ENCODE measurements around the gene CBX8. TPM values are rescaled to one million over a fixed set of nuclear protein-coding genes. Genes with fewer than 3 reads are reported as not detected.

Gene CBX8
- total RNA-seq, 4 donors from 2014 or later = 1.9 to 4.7 (median 4.2) TPM

DNA sequence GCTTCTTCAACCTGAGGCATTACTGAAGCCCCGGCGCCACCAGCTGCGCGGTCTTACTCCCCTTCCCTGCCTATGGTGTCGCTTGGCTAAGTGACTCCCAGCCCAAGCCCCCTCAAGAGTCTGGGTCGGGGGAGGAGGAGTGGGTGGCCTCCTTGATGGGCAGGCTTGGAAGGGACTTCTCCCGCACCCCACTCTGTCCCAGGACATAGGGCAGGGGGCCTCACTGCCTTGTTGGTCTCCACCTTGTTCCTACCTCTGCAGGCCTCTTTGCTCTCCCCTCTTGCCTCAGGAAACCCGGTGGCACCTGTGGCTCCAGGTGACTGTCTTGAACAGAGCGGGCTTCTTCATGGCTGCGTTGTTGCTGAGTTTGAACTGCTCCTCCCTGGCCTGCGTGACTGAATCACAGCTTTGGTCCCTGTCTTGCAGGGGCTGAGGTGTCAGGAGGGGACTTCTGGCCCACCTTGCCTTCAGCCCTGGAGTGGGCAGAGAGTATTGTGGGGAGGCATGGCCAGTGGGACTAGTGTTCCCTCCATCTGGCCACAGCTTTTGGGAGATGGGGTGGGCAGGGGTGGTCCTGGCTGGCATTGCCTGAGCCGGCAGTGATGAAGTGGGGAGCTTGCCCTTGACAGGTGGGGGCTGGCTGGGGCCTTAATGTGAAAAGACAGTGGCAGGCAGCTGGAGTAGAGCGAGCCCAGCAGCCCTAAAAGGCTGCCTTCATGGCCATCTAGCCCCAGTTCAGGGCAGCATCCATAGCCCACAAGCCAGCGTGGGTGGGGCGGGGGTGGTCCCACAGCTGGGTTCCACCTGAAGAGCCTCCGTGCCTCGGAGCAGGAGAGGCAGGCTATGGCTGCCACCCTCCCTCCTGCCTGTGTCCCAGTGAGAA, 11.6 kb downstream of the CBX8 start:
- no peak for TF ChIP-seq POLR2A (IDR thresholded peaks at IDR 0.05)
- TF ChIP-seq, protein P1, sequence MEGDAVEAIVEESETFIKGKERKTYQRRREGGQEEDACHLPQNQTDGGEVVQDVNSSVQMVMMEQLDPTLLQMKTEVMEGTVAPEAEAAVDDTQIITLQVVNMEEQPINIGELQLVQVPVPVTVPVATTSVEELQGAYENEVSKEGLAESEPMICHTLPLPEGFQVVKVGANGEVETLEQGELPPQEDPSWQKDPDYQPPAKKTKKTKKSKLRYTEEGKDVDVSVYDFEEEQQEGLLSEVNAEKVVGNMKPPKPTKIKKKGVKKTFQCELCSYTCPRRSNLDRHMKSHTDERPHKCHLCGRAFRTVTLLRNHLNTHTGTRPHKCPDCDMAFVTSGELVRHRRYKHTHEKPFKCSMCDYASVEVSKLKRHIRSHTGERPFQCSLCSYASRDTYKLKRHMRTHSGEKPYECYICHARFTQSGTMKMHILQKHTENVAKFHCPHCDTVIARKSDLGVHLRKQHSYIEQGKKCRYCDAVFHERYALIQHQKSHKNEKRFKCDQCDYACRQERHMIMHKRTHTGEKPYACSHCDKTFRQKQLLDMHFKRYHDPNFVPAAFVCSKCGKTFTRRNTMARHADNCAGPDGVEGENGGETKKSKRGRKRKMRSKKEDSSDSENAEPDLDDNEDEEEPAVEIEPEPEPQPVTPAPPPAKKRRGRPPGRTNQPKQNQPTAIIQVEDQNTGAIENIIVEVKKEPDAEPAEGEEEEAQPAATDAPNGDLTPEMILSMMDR (IDR thresholded peaks at IDR 0.05) = no peak
- DNase-seq (ENCODE audit: low spot score in 2 of 2) = no peak
- intact Hi-C loops (cut with DNase I; ENCODE audit: low total_unique reads) = no loop called here
- no peak overlapping the region for H3K4me3 ChIP-seq (ENCODE audit: low read depth, poor library complexity, severe bottlenecking)
- WGBS, 2 donors = 91 to 96% methylated on average over 17 of the region's 17 CpGs

DNA sequence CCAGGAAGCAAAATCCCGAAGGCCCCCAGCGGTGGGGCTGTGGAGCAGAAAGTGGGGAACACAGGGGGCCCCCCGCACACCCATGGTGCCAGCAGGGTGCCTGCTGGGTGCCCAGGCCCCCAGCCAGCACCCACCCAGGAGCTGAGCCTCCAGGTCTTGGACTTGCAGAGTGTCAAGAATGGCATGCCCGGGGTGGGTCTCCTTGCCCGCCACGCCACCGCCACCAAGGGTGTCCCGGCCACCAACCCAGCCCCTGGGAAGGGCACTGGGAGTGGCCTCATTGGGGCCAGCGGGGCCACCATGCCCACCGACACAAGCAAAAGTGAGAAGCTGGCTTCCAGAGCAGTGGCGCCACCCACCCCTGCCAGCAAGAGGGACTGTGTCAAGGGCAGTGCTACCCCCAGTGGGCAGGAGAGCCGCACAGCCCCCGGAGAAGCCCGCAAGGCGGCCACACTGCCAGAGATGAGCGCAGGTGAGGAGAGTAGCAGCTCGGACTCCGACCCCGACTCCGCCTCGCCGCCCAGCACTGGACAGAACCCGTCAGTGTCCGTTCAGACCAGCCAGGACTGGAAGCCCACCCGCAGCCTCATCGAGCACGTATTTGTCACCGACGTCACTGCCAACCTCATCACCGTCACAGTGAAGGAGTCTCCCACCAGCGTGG, 12.4 kb downstream of the CBX8 start:
- intact Hi-C loops (cut with DNase I; ENCODE audit: low total_unique reads) = no loop called here
- 89 to 95% methylated on average over 21 to 24 of the region's 31 CpGs for WGBS, 2 donors
- no peak for DNase-seq (ENCODE audit: low spot score in 2 of 2)
- no peak overlapping the region for H3K4me3 ChIP-seq (ENCODE audit: low read depth, poor library complexity, severe bottlenecking)
- no peak for TF ChIP-seq POLR2A (IDR thresholded peaks at IDR 0.05)
- TF ChIP-seq, protein P1 (IDR thresholded peaks at IDR 0.05) = no peak

DNA sequence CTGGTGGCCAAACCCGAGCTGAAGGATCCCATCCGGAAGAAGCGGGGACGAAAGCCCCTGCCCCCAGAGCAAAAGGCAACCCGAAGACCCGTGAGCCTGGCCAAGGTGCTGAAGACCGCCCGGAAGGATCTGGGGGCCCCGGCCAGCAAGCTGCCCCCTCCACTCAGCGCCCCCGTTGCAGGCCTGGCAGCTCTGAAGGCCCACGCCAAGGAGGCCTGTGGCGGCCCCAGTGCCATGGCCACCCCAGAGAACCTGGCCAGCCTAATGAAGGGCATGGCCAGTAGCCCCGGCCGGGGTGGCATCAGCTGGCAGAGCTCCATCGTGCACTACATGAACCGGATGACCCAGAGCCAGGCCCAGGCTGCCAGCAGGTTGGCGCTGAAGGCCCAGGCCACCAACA, 13.0 kb downstream of the CBX8 start:
- WGBS, 2 donors = 93 to 94% methylated on average over 18 of the region's 18 CpGs
- intact Hi-C loops (cut with DNase I; ENCODE audit: low total_unique reads) = no loop called here
- no peak for TF ChIP-seq POLR2A (IDR thresholded peaks at IDR 0.05)
- TF ChIP-seq, protein P1 (IDR thresholded peaks at IDR 0.05) = no peak
- DNase-seq (ENCODE audit: low spot score in 2 of 2) = no peak
- H3K4me3 ChIP-seq (ENCODE audit: low read depth, poor library complexity, severe bottlenecking) = no peak overlapping the region

DNA sequence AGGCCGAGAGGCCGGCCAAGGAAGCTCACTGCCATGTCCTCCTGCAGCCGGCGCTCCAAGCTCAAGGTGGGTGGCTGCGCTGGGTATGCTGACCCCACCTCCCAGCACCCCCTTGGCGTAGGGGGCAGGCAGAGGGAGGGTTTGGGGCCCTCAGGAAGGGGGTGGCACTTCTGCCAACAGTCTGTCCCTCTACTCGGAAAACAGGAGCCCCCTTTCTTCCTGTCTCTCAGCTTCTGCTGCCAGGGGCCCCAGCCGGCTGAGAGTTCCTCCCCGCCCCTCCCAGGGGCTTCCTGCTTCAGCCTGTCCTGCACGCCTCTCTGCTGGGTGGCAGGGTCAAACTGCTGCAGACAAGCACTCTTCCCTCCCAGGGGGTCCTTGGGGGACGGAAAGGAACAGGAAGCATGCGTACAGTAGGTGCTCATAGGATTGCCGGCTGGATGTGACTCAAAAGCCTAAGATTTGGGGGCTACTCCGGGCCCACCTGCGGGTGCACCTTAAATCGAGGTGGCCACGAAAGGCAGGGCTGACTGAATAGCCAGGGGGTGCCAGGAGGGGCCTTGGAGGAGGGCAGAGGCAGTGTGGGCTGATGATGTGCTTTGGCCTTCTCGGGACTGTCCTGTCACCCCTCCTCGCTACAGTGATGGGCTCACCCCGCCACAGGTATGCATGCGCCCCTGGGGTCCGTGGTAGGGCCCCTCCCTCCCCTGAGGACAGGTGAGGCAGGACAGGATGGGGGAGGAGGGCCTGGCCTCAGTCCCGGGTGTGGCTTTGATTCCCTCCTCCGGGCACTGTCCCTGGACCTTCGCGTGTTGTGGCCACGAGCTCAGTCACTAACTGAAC, 14.9 kb downstream of the CBX8 start:
- intact Hi-C loops (cut with DNase I; ENCODE audit: low total_unique reads) = no loop called here
- H3K4me3 ChIP-seq (ENCODE audit: low read depth, poor library complexity, severe bottlenecking) = no peak overlapping the region
- 79 to 80% methylated on average over 26 to 27 of the region's 27 CpGs for WGBS, 2 donors
- no peak for DNase-seq (ENCODE audit: low spot score in 2 of 2)
- TF ChIP-seq POLR2A (IDR thresholded peaks at IDR 0.05) = no peak
- TF ChIP-seq, protein P1 (IDR thresholded peaks at IDR 0.05) = no peak

DNA sequence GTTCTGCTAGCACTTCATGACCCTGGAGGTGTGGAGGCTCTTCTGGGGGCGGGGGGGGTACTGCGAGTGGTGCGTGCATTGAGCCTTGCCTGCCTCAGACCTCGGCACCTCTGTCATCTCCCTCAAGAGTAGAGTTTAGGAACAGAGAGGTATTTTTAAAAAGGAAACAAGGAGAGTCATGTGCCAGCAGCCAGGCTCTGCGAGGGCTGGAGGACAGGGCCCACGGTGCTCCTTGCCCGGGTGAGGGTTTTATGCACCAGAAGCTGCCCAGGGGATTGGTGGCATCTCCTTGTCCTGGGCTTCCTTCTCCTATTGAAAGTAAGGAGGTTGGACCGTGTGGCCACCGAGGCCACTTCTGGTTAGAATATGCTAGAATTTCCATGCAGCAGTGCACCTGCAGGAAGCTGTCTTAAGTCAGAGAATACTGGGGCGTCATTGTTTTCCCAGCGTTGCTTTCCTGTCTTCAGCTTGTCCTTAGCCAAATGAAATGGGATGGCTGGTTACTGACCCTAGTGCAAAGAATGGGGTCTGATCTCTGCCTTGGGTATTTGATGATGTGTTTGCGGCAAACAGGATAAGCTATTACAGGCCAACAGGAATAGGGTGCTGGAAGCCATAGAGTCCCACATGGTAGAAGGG, 15.7 kb downstream of the CBX8 start:
- 74 to 93% methylated on average over 12 of the region's 12 CpGs for WGBS, 2 donors
- intact Hi-C loops (cut with DNase I; ENCODE audit: low total_unique reads) = no loop called here

More for the DNA sequence above, 15.7 kb downstream of the CBX8 start:
- TF ChIP-seq, protein P1 (IDR thresholded peaks at IDR 0.05) = no peak
- TF ChIP-seq POLR2A (IDR thresholded peaks at IDR 0.05) = no peak
- no peak for DNase-seq (ENCODE audit: low spot score in 2 of 2)
- H3K4me3 ChIP-seq (ENCODE audit: low read depth, poor library complexity, severe bottlenecking) = no peak overlapping the region

Data from lower leg skin (tissue), 4 donors.